Heart left ventricle (tissue), 13 donors: ENCODE results near the gene LDHA.

Experiments
- CTCF ChIP-seq, 12 donors: fragments of 200-600 bp; sonication (generic) in 4 of 12; IDR thresholded peaks; one replicate each; pipeline versions ENCODE4 v1.5.0 to v1.8.0; 2018 to 2022; ENCODE audit warnings: antibody characterized with exemption in 12 of 12, mild to moderate bottlenecking in 5 of 12
- POLR2A ChIP-seq, 2 donors: fragments of 450-650 bp; IDR thresholded peaks; one replicate each; pipeline ENCODE4 v1.6.1; 2017; ENCODE audit warnings: antibody characterized with exemption in 2 of 2, mild to moderate bottlenecking in 2 of 2, moderate library complexity in 2 of 2
- donor health status: ischemic (EF 13 %, LVEDD 7.1; RV severe dilation, severe dysfunction).
- donor health status: DM: no; HTN: yes; CAD: no.
- donor health status: DM: no; HTN: no; CAD: no.
- donor health status: ischemic (EF 25% LVEDD 6.9; RV normal size, moderate dysfunction).
- donor health status: ischemic (EF 25% LVEDD 5.7; RV mildly dilated, moderate dysfunction).
- donor health status: ischemic (EF 35%, LVEDD 5.7; RV mildly dilated, moderate dysfunction).
- donor health status: nonischemic (EF 11% LVEDD 7.7; RV severe dilation, severe dysfunction).
- donor health status: DM: yes; HTN: yes; CAD: no.
- donor health status: PGD.
- donor health status: ischemic (EF 29% LVEDD 5.4; RV normal size, mild dysfunction).
- donor health status: nonischemic (EF 23%, LVEDD 6.1; RV moderate dilation, normal function).

- TF ChIP-seq CTCF (IDR thresholded peaks at IDR 0.05) (no peak), POLR2A (IDR thresholded peaks at IDR 0.05) (peak; percentile 62 to 98)
Measured at GRCh38 chr11:18394275-18394927, at the start of gene LDHA.
